ENCODE results near the gene SLC9A9. TPM values are rescaled to one million over a fixed set of nuclear protein-coding genes. Genes with fewer than 3 reads are reported as not detected.

Gene SLC9A9
- total RNA-seq, 6 experiments from 2014 or later, result 0.10 to 0.55 (median 0.33) TPM; not detected in 2

- no peaks in the 10 kb centered on the region; the same call in 1 of the 2 replicates for H3K36me3 Mint-ChIP-seq (ENCODE audit: low read depth)
- no peak for DNase-seq
- H3K27me3 Mint-ChIP-seq (ENCODE audit: insufficient read depth), result peaks cover 4% of the 10 kb centered on the region; the same call in 1 of the 2 replicates
- TF ChIP-seq, protein P1, sequence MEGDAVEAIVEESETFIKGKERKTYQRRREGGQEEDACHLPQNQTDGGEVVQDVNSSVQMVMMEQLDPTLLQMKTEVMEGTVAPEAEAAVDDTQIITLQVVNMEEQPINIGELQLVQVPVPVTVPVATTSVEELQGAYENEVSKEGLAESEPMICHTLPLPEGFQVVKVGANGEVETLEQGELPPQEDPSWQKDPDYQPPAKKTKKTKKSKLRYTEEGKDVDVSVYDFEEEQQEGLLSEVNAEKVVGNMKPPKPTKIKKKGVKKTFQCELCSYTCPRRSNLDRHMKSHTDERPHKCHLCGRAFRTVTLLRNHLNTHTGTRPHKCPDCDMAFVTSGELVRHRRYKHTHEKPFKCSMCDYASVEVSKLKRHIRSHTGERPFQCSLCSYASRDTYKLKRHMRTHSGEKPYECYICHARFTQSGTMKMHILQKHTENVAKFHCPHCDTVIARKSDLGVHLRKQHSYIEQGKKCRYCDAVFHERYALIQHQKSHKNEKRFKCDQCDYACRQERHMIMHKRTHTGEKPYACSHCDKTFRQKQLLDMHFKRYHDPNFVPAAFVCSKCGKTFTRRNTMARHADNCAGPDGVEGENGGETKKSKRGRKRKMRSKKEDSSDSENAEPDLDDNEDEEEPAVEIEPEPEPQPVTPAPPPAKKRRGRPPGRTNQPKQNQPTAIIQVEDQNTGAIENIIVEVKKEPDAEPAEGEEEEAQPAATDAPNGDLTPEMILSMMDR (IDR thresholded peaks at IDR 0.05), result no peak
- H3K9me3 Mint-ChIP-seq, result no peaks in the 10 kb centered on the region
- H3K4me1 Mint-ChIP-seq (ENCODE audit: low read depth), result peaks cover 61% of the 10 kb centered on the region
- H3K4me3 Mint-ChIP-seq, result peak overlapping the region; percentile 26
- H3K27ac Mint-ChIP-seq, result peak overlapping the region; percentile 58; the same call in 1 of the 2 replicates
Observed at GRCh38 chr3:143240886-143241285, 607.4 kb downstream of the SLC9A9 start.

DNA sequence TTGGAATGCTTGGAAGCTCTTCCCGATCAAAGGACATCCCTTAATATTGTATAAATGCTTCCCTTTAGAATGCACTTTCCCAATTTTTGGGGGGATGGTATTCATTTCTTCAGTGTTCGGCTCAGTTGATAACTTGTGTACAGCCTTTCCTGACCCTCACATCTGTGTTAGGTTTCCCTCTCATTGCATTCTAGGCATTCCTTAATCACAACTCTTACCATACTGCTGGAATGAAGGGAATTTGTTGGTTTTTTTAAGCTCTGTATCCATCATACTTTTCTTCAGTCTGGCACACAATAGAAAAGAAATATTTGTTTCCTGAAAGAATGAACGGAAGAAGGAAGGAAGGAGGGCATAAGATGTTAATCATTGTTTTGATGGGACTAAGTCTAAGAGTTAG, 609.2 kb downstream of the SLC9A9 start:
- Mint-ChIP-seq H3K4me1 (ENCODE audit: low read depth) (peaks cover 70% of the 10 kb centered on the region), H3K4me3 (peak overlapping the region; percentile 34), H3K27ac (no peak overlapping the region), H3K9me3 (no peaks in the 10 kb centered on the region), H3K27me3 (ENCODE audit: insufficient read depth) (peaks cover 2% of the 10 kb centered on the region; the same call in 1 of the 2 replicates), H3K36me3 (ENCODE audit: low read depth) (no peaks in the 10 kb centered on the region; the same call in 1 of the 2 replicates)
- DNase-seq, result peak; percentile 15
- TF ChIP-seq, protein P1 (IDR thresholded peaks at IDR 0.05), result no peak

- Mint-ChIP-seq H3K27ac (no peak overlapping the region), H3K27me3 (ENCODE audit: insufficient read depth) (peaks cover 5% of the 10 kb centered on the region; the same call in 1 of the 2 replicates), H3K9me3 (no peaks in the 10 kb centered on the region), H3K4me3 (no peak overlapping the region; the same call in 1 of the 2 replicates), H3K4me1 (ENCODE audit: low read depth) (peaks cover 62% of the 10 kb centered on the region), H3K36me3 (ENCODE audit: low read depth) (no peaks in the 10 kb centered on the region; the same call in 1 of the 2 replicates)
- DNase-seq, result no peak
- TF ChIP-seq, protein P1 (IDR thresholded peaks at IDR 0.05), result no peak
Observed at GRCh38 chr3:143237077-143237627, 611.1 kb downstream of the SLC9A9 start.

DNA sequence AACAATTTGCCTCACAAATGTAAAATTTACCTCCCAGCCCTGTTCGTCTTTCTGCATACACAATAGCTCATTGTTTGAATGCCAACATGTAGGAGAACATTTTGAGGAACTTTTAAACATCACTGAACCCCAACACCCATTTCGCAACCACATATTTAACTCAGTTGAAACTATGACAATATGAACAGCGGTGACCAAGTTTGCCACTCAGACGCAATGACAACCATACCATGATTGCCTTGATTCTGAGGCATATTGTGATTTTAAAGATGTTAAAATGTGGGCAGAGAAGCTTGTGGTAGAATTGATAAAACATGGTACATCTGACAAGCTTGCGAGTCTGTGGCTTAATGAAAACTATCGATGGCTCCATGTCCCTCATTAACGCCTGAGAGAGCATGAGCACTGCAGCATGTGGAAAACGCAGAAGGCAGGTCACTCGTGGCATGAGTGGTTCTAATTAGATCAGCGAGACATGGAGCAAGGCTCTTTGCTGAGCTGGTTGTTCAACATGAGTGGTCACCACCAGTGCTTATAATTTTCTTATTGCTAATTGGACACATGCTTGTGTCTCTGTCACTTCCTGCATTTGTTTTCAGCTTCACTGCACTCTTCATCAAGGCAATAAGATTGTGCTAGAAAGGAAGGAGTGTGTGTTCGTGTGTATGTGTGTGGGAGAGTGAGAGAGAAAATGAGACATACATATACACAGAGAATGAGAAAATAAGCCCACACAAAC, 611.9 kb downstream of the SLC9A9 start:
- Mint-ChIP-seq H3K9me3 (no peaks in the 10 kb centered on the region), H3K4me3 (no peak overlapping the region), H3K27ac (no peak overlapping the region; the same call in 1 of the 2 replicates), H3K36me3 (ENCODE audit: low read depth) (no peaks in the 10 kb centered on the region; the same call in 1 of the 2 replicates), H3K27me3 (ENCODE audit: insufficient read depth) (peaks cover 3% of the 10 kb centered on the region; the same call in 1 of the 2 replicates), H3K4me1 (ENCODE audit: low read depth) (peaks cover 55% of the 10 kb centered on the region)
- DNase-seq, result no peak
- TF ChIP-seq, protein P1 (IDR thresholded peaks at IDR 0.05), result no peak

DNA sequence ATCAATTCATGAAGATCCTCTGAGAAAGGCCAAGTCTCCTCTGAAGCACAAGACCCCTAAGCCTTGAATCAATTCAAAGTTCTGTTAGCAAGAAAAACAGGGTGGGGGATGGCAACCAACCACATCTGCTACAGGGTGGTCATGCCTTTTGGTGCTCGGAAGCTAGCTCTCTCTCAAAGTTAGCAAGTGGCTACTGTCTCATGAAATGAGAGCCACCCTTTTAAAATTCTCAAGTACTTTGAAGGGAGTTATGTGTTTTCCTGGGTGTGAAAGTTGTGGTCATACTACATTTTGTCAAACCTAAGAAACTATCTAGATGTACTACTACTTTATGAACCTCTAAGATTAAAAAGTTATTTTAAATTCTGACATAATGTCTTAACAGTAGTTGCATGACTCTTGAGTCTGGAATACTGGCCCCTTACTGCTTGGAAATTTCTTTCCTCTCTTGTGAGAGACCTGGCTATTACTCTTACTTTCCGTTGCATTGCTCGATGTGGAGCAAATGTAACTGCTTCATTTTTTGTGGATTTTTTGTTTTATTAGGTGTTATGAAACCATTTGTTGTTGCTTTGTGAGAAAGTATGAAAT, 612.6 kb downstream of the SLC9A9 start:
- no peaks in the 10 kb centered on the region; the same call in 1 of the 2 replicates for H3K36me3 Mint-ChIP-seq (ENCODE audit: low read depth)
- H3K27me3 Mint-ChIP-seq (ENCODE audit: insufficient read depth), result peaks cover 3% of the 10 kb centered on the region; the same call in 1 of the 2 replicates
- TF ChIP-seq, protein P1 (IDR thresholded peaks at IDR 0.05), result no peak
- H3K4me1 Mint-ChIP-seq (ENCODE audit: low read depth), result peaks cover 48% of the 10 kb centered on the region
- H3K27ac Mint-ChIP-seq, result no peak overlapping the region
- H3K4me3 Mint-ChIP-seq, result no peak overlapping the region
- no peak for DNase-seq
- H3K9me3 Mint-ChIP-seq, result no peaks in the 10 kb centered on the region
